ENCODE results near the gene TMEM161A.

DNA sequence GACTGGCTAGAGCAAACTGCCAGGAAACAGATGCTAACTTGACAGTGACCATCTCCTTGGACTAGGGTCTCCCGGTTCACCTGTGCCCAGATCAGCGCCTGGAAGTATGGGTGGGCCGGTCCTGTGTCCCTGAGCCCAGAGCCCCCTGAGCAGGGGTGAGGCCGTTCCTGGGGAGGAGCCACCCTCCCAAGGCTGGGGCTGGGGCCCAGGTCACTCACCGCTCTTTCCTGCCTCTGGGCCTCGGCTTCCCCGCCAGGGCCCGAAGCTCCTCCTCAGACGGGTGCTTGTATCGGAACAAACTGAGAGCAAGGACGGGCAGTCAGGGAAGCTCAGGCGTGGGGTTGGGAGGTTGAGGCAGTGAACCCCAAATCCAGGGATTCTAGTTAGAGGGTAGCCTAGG, 5.4 kb downstream of the TMEM161A start:
- TF ChIP-seq, protein P1, sequence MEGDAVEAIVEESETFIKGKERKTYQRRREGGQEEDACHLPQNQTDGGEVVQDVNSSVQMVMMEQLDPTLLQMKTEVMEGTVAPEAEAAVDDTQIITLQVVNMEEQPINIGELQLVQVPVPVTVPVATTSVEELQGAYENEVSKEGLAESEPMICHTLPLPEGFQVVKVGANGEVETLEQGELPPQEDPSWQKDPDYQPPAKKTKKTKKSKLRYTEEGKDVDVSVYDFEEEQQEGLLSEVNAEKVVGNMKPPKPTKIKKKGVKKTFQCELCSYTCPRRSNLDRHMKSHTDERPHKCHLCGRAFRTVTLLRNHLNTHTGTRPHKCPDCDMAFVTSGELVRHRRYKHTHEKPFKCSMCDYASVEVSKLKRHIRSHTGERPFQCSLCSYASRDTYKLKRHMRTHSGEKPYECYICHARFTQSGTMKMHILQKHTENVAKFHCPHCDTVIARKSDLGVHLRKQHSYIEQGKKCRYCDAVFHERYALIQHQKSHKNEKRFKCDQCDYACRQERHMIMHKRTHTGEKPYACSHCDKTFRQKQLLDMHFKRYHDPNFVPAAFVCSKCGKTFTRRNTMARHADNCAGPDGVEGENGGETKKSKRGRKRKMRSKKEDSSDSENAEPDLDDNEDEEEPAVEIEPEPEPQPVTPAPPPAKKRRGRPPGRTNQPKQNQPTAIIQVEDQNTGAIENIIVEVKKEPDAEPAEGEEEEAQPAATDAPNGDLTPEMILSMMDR (IDR thresholded peaks at IDR 0.05) = no peak
- TF ChIP-seq EZH2phosphoT487 (IDR thresholded peaks at IDR 0.05) = no peak

Measured in neural progenitor cell (in vitro differentiated cells).